Kasumi-1 (cell line): ENCODE data around the gene IL17RE.
"Not testable (repeated sequence)": the region's sequence is repeated elsewhere in the genome, so short reads cannot be mapped to it uniquely, and the experiment has no call there.

ENCODE experiments used
- DNase-seq, 2 experiments: peaks; one replicate each; lab custom pipeline; 2025; lab: John Stamatoyannopoulos, UW

IL17RE gene

GRCh38 chr3:9879830-9880549, 22.7 kb upstream of the IL17RE start, which contains the start of gene CIDEC:
Gene CIDEC (minus strand): TSS chr3:9880253. CDS start chr3:9878486, 1,767 bp downstream.
- DNase-seq, result no peak

DNA sequence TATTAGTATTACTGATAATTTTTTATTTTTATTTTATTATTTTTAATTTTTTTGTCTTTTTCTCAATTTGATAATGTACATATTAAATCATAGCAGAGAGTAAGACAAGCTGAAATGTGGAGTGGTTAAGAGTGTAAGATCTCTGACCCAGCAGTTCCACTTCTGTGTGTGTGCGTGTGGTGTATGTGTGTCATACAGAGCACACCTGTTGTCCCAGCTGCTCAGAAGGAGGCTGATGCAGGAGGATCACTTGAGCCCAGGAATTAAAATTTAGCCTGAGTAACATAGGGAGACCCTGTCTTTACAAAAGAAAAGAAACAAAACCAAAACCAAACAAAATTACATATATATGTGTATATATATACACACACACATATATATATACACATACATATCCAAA, 21.2 kb upstream of the IL17RE start:
- no peak for DNase-seq

DNA sequence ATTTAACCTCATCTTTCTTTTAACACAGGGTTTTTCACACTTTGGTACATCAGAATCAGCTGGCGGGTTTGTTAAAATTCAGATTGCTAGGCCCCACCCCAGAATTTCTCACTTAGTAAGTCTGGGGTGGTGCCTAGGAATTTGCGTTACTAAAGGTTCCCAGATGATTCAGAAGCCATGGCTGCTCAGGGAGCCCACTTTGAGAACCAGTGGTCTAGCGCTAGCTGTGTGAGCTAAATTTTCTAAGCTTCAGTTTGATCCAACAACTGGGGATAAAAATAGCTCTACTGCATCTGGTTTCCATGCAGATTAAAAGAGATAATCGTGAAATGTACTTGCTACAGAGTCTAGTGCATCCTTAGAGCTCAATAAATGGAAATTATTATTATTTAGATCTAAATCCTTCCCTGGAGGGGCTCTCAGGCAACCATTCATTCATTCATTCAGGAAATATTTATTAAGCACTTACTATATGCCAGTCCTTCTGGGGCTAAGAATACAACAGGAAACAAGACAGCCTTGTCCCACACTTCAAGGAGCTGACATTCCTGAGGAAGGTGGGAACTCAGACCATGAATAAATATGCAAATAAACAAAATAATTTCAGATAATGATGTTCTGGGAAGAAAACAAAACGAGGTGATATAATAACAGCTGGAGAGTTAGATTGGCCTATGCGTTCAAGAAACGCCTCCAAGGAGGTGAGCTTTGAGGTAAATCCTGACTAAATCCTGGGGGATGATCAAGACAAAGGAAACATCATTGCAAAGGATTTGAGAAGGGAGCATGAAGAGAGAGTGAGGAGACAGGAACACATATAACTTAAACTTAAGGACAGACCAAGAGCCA, 18.7 kb upstream of the IL17RE start:
- DNase-seq, result no peak

- DNase-seq, result no peak
Observed at GRCh38 chr3:9884555-9885165, 18.0 kb upstream of the IL17RE start.

GRCh38 chr3:9886328-9886727, 16.3 kb upstream of the IL17RE start:
- no peak for DNase-seq

GRCh38 chr3:9887480-9887879, 15.2 kb upstream of the IL17RE start:
- DNase-seq, result no peak

DNA sequence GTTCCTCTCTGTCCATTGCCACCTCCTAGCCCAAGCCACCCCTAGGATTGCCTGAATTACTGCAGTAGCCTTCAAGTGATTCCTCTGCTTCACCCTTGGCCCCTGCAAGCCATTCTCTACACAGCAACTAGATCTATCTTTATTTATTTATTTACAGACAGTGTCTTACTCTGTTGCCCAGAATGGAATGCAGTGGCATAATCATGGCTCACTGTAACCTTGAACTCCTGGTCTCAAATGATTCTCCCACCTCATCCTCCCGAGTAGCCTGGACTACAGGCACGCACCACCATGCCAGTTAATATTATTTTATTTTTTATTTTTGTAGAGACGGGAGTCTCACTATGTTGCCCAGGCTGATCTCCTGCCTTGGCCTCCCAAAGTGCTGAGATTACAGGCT, 14.1 kb upstream of the IL17RE start:
- DNase-seq, result no peak

DNA sequence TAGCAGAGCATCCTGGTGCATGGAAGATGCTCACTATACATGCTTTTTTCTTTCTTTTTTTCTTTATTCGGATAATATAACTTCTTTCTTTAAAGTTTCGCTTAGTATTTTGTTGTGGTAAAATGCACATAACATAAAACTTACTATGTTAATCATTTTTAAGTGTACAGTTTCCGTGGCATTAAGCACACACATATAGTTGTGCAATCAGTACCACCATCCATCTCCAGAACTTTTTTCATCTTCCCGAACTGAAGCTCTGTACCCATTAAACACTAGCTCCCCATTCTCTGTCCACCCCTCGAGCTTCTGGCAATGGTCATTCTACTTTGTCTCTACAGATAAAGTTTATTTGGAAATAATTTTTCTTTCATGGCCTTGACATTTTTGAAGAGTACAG, 13.2 kb upstream of the IL17RE start:
- no peak for DNase-seq

GRCh38 chr3:9890249-9891071, 12.2 kb upstream of the IL17RE start, which contains the start of gene JAGN1:
Gene JAGN1 (plus strand): TSS chr3:9890610. CDS start chr3:9890723, 113 bp downstream.
- DNase-seq, result peak; percentile 83 to 84

DNA sequence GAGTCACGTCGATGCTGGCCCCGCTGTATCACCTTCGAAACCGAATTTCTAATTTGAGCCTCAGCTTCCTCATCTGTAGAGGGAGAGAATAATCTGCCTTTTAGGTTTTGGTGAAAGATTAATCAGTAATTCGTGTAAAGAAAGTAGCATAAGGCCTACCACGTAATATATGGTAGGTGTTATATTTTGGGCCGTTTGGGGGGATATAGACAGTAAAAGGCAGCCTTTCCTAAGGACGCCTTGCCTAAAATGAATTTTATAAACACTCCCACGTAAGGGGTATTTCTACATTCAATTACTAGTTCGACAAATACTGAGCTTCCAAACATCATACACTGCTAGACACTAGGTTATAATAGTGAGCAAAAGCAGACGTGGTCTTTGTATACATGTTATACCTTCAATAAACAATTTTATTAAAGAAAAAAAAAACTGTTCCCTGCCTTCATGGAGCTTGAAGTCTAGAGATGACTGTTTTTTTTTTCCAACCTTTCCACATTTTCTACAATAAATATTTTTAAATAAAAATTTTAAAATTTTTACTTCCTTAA, 11.5 kb upstream of the IL17RE start:
- no peak for DNase-seq

GRCh38 chr3:9893739-9894138, 8.9 kb upstream of the IL17RE start:
- no peak for DNase-seq

GRCh38 chr3:9895715-9896114, 6.9 kb upstream of the IL17RE start:
- DNase-seq, result not testable (repeated sequence)

- not testable (repeated sequence) for DNase-seq
Observed at GRCh38 chr3:9896755-9897407, 5.8 kb upstream of the IL17RE start.

DNA sequence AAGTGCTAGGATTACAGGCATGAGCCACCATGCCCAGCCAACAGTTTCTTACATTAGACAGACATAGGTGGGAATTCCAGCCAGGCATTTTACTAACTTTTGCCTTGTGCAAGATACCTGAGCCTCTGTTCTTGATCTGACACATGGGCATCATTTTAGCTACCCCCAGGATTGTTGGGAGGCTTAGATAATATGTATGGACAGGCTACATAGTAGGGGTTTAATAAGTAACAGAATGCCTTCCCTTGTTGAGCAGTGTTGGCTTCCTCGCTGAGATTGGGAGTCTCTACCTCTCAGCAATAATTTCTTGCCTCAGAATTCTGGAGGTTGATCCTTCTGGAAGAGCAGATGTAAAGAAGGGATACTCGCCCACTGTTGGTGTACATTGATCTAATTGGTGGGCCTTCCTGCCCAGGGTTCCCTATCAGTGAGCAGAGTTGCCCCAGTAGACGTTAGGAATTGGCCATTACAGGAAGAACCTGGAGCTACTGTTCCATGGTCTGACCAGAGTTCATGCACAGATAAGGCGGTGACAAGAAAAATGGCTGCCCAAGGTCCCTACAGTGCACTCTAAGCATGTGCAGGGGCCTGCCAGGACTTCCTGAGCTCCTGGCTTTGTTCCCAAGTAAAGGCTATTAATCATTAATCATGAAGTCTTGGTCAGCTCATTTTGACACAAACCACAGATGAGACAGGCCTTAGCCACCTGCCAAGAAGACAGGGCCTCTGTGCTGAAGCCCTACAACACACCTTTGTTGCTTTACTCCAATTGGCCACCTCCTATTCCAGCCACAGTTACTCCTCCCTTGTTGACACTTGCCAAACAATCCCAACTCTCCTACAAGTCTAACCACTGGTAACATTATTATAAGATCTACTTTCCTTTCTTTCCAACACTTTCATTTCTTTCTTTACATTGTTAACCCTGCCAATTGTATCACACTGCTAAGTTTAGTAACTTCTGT, 5.0 kb upstream of the IL17RE start:
- DNase-seq, result no peak

DNA sequence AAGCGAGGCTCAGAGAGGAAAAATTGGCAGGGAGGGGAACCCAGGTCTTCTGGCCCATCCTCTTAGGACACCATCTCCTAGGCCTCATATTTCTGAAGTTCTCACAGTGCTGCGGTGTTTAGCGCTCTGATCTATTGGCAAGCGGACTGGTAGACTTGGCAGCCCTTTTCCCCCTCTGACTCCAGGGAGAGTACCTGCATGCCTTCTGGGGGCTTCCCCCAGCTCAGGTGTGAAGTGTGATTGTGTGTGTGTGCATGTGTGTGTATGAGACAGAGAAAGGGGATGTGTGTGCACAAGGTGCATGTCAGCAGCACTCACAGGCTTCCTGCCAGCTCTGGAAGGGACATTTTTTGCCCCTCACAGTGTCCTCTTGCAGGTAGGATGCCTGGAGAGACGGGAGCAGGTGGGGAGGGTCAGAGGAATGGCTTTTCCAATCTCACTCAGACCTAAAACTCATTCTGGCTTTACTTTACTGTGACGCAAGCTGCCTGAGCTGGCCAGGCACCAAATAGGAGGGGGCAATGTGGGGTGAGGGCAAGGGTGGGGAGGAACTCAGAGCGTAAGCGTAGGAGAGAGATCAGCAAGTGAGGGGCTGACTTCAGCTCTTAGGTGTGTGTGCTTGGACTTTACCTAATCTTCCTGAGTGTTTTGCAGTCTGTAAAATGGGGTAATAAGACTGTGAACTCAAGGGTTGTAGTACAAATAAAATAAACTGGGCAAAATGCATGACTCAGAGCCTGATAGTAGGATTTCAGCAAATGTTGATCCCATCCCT, 4.0 kb upstream of the IL17RE start:
- DNase-seq, result no peak

DNA sequence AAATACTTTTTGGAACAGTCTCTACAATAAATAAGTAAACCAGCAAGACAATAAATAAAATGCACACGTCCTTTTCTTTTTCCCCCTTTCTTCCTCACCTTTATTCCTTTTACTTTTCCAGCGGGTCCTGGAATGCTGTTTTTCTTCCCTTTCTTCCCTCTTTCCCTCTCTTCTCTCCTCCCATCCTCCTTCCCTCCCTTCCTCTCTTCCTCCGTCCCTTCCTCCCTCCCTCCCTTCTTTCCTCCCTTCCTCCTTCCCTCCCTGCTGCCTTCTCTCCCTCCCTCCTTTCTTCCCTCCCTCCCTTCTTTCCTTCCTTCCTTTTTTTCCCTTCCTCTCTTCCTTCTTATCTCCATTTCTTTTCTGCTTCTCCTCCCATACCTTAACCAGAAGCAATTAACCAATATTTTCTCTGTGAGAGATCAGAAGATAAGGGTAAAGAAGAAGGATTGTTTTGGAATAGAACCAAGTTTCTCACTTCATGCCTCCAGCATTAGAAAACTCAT, 3.3 kb upstream of the IL17RE start:
- no peak for DNase-seq

GRCh38 chr3:9900965-9901415, 1.7 kb upstream of the IL17RE start:
- not testable (repeated sequence) for DNase-seq

DNA sequence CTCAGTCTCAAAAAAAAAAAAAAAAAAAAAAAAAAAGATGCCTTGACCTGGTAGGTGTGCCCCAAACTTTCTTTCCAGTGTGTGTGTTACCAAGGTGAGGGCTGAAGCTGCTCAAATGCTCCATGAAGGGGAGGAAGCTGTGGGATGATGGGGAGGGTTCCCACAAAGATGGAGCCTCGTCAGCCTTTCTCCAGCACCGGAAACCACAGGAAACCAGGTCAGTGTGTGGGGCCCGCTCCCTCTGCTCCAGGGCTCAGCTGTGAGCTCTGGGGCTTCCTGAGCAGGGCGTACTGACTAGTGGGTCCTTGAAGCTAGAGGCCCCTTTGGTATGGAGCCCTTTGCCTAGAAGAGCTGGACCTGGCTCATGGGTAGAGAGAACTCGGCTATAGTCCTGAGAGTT, 681 bp upstream of the IL17RE start:
- DNase-seq, result peak; percentile 92 to 95

DNA sequence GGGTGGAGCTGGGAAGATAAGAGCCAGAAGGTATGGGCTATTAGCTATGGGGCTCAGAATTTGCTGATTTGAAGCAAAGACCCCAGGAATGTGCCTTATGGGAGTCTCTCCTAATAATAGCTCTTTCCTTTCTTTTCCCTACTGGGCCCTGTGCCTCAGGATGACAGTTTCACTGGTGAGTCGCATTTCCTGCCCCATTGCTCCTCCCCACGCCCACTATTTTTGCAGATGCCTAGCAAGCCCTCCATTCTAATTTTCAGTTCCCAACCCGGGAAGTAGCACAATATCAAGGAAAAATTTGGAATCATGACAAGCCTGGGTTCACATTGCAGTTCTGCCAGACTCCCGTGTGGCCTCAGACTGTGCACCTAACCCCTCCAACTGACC, 583 bp downstream of the IL17RE start:
- peak in 1 of 2 experiments; percentile 28 for DNase-seq
